ENCODE results near the gene CHI3L2.

CHI3L2 gene

DNA sequence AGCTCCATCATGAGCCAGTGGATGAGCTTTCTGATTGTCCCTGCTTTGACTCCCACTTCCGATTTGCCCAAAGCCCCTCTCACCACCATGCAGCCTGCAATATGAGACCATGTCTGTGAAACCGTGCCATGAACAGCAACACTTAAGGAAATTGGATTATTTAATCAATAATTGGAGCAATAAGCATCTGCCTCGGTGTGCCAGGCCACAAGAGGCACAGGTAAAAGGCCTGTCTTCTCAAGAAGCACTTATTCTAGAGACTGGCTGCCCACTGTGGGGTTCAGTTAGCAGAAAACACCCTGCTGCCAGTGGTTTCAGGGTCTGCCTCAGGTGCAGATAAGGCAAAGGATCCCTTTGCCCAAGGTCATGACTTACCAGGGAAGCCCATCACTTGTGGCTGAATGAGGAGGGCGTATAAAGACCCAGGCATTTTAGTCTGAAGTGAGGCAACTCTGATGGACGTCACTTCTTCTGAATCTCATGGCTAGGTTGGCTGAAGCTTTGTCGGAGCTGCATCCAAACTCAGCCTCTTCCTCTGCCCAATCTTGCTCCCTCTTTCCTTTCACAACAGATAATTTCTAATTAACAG lies 7.1 kb upstream of the CHI3L2 start:
- no peak for DNase-seq (ENCODE audit: low read depth)

DNA sequence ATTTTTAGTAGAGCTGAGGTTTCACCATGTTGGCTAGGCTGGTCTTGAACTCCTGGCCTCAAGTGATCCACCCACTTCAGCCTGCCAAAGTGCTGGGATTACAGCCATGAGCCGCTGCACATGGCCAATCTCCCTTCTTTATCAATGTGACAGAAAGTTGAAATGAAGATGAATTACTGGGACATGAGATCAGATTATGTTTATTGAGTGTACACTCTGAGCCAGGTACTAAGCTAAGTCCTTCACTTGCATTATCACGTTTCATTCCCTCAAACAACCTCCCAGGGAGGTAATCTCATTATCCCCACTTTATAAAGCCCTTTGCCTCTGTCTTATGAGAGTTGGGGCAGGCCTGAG lies 6.3 kb upstream of the CHI3L2 start:
- DNase-seq (ENCODE audit: low read depth), result no peak

DNA sequence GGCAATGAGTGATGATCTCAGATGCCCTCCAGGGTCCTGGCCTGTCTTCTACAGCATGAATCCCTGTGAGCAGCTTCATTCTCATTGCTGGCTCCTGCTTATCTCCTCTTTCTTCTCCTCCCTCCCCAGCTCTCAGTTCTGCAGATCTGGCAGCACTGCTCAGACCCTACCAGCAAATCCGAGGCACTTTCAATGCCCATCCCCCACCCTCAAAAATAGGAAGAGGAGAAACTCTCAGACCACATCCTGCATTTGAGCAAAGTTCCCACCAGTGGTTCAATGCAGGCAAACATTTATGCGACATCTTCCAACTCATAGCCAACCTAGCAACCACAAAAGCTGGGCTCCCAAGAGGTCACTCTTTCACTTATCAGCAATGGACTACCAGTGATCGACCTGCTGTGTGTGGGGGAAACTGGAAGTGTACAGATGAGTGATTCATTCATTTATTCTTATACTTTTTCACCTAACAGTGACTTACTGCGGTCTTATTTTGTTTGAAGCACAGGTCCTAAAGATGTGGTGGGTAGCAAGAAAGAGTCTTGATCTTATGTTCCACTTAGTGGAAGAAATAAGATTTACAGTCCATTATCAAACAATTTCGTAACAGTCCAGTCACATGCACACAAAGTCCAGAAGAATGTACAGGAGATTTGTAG lies 5.8 kb upstream of the CHI3L2 start:
- DNase-seq (ENCODE audit: low read depth), result no peak

DNA sequence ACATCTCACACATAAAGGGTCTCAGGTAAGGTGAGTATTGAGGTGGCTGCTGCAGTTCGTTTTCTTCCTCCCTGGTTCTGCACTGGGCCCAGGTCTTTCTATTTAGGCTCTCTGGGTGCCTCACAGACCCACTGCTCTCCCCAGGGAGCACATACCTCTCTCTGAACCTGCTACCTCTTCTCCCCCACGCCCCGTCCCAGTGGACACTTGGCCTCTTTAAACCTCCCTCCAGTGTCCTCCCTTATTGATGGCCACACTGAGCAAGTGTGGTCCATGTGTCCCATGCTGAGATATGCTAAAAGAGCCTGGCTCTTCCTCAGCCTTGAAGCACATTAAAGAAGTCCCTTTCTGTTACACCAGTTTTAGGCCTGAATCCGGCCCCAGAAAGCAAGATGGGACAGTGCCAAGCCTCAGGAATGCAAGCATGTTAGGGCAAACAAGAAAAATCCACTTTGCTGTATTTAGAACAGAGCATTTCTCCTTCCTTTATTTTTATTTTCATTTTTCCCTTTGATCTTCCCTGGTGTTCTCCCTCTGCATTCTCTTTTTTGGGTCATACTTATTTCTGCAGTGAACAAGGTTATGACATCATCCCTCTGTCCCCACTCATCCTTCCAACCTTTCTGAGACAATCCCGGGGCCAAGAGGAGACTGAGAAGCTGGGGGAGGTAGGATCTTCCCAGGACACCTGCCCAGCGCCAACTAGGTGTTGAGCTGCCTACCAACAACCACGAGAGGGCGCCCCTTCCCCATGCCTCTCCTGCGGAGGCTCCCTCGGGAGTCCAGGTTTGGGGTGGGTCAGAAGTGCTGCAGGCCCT lies 5.0 kb upstream of the CHI3L2 start:
- no peak for DNase-seq (ENCODE audit: low read depth)

DNA sequence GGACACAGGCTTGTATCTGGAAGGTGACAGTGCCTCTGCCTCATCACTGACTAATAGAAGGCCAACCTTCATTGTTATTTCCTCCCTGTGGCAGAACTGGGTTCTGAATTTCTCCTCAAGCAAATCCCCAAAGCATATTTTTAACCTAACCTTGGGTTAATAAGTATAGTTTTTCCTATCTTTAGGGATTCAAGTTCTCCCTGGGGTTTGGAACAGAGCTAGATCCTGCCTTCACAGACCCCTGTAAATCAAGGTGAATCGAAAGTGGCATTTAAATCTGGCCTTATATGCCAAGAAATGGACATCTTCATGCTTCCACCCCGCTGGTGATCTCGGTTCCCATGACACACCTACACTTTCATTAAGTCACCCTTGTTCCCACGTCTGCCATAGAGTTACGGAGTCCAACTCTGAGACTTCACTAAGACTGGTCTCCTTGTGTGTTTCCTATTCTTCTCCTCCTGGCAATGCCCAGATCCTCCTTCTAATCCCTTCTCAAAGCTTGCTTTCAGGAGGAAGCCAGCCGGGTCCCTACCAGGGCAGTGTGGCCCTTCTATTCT lies 4.3 kb upstream of the CHI3L2 start:
- no peak for DNase-seq (ENCODE audit: low read depth)

DNA sequence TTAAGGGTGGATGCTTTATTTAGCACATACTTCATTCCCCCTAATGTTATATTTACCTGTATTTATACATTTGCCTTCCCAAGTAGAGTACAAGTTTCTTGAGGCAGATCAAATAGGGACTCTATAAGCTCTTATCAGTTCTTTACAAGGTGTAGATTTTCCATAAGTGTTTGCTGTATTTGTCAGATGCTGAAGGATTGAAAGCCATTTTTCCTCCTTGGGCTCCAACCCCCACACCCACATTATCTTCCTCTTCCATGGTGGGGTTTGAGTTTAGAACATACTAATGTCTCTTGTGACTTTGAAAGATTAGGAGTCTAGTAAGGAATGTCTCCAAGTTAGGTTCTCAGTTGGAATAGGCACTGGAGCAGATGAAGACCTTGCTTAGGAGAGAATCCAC lies 2.4 kb upstream of the CHI3L2 start:
- no peak for DNase-seq (ENCODE audit: low read depth)

DNA sequence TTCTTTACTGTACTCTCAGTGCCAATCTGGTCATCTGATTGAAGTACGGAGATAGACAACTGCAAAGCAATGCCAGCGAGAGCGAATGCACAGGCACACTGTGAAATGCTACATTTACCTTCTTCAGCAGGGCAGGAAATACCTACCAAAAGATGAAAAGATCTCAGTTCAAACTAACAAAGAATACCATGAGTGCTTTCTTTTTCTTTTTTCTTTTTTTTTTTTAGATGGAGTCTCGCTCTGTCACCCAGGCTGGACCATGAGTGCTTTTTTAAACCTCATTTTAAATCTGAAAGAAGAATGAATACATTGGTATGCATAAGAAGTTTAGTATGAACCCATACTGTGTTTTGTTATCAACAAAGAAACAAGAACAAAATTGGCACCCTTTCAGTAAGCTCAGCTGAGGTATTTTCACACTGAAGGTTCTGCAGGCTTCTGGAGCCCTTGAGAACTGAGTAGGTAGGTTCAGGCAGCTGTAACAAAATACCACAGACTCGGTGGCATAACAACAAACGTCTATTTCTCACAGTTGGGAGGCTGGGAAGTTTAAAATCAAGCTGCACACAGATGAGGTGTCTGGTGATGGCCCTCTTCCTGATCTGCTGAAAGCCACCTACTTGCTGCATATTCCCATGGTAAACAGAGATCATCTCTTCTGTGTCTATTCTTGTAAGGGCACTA lies 1.7 kb upstream of the CHI3L2 start:
- no peak for DNase-seq (ENCODE audit: low read depth)

DNA sequence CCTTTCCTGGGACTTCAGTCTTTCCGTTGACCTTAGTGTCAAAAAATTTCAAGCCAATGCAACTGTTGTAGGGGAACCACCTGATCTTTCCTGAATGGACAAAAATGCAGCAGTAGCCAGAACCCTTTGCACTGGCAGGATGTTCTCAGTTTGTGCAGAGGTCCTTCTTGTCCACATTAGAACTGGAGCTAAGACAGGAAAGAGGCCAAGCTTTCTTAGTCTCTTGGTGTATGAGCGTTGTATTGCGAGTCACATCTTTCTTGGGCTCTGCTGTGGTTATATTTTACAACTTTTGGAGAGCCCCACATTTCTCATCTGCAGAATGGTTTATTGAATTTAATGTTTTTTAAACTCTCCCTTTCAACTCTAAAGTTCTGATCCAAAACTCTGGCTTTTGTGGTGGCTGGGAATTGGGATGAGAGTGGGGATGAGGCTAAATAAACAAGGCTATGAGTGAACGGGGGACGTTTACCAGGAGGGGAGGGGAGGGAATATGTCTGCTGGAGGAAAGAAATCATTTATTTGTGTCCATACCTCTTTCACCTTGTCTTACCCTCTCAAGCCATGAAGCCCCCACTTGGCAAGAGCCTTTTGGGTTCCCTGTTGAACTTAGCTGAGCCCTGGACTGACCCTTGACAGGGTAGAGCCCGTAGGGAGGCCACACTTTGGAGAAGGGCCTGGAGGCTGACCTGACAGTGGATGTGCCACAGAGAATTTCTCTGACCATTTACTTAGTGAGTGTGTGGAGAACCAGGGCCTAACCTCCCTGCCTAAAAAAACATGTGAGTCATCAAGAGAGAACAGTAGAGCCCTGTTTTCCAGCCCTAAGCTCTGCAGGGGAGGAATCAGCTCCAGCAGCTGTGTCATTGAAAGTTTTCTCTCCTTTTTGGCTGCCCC lies 586 bp downstream of the CHI3L2 start:
- no peak for DNase-seq (ENCODE audit: low read depth)

DNA sequence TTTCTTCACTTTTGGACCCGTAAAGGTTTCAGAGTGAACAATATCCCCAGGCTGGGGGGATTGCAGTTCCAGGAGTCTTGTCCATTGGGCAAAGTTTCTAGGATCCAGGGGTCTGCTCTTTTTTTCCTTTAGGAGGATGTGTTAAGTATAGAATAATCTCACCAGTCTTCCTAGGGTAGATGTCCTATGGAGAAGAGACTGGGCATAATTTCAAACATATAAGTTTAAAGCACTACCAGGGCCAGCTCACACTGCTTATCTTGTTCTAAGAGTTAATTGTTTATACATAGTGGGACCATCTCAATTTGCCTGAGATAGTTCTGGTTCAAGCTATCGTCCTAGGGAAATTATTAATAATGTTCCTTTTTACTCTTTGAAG lies 1.2 kb downstream of the CHI3L2 start:
- DNase-seq (ENCODE audit: low read depth), result no peak

DNA sequence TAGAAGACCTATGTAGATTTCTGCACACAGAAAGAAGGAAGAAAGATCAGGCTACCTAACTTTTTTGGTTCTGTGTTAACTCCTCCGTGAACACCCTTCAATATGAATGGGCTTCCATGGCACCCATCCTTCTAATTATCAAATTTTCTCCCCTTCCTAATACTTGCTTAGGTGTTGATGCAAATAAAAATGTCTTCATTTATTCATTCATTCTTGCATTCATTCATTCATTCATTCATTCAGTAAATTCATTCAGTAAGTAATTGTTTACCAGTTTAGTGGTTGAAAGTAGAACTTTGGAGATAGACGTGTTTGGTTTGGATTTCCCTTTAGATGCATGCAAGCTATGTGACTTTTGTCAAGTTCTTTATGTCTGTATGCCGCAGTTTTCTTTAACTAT lies 4.6 kb downstream of the CHI3L2 start:
- DNase-seq (ENCODE audit: low read depth), result no peak

DNA sequence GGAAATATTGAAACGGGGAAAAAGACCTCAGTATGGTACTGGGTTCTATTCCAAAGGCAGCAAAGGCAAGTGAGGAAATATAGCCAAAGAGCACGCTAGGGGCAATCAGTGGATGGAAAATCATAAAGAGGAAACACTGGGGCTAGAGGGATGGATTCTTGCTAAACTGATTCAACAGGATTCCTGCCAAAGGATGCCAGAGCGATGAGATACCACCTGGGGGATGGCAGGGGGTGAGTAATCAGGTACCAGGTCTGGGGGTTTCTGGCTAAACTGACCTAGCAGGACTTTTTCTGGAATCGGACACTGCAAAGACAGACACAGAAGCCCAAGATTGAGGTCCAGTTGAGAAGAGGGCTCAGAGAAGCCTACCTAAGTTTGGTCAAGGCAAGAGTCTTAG lies 6.7 kb downstream of the CHI3L2 start:
- DNase-seq (ENCODE audit: low read depth), result no peak

DNA sequence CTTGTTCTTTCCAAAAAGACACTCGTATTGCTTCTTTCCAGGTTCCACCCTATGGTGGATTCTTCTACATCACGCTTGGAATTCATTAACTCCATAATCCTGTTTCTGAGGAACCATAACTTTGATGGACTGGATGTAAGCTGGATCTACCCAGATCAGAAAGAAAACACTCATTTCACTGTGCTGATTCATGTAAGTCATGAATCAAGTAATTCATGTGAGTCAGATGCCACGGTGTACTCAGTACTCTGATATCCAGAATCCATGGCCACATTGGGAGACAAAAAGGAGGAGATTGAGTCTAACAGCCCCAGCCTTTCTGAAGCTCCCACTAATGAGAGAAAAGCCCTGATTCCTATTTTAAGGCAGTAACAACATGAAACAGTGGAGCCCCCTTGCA lies 7.4 kb downstream of the CHI3L2 start:
- no peak for DNase-seq (ENCODE audit: low read depth)

DNA sequence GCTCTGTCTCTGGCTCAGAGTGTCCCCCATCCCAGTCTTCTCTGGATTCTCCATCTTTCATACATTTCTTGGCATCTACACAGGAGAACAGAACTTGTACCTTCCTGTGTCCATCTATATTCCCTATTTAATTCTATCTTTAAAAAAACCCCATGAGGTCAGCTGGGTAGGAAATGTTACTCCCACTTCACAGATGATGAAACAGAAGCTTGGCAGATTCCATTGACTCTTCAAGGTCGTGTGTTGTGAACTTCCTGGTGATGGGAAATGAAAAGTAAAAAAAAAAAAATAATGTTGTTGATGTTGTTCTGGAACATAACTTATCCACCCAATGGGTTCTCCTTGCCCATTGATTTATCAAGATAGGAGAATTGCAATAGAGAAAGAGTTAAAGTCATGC lies 8.9 kb downstream of the CHI3L2 start:
- no peak for DNase-seq (ENCODE audit: low read depth)

DNA sequence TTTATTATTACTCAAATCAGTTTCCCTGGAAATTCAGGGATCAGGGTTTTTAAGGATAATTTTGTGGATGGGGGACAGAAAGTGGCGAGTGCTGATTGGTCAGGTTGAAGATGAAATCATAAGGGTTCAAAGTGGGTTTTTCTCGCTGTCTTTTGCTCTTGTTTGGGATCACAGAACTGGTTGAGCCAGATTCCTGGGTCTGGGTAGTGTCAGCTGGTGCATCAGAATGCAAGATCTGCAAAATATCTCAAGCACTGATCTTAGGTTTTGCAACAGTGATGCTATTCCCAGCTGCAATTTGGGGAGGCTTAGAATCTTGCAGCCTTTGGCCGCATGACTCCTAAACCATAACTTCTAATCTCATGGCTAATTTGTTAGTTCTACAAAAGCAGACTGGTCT lies 9.3 kb downstream of the CHI3L2 start:
- DNase-seq (ENCODE audit: low read depth), result no peak

DNA sequence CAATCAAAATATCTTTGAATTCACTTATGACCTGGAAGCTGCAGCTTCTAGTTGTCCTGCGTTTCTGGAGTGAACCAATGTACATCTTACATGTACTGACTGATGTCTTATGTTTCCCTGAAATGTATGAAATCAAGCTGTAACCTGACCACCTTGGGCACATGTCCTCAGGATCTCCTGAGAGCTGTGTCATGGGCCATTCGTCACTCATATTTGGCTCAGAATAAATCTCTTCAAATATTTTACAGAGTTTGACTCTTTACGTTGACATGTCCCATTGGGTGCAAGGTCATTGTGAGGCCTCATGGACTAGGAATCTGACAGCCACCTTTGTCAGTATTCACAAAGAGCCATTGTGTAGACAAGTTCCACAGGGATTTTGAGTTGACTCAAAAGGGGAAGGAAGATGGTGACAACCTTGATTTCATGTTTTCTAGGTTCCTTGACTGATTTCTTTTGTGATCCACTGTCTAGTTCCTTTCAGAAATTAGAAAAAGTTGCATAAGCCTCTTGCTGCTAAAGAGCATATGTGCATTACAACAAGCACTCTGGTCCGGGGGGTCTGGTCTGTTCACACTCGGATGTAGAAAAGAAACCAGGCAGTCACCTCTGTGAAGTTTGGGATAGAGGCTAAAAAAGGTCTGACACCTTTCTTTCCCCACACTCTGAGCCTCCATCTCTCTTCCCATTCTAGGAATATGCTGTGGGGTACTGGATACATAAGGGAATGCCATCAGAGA lies 10.7 kb downstream of the CHI3L2 start:
- DNase-seq (ENCODE audit: low read depth), result no peak

DNA sequence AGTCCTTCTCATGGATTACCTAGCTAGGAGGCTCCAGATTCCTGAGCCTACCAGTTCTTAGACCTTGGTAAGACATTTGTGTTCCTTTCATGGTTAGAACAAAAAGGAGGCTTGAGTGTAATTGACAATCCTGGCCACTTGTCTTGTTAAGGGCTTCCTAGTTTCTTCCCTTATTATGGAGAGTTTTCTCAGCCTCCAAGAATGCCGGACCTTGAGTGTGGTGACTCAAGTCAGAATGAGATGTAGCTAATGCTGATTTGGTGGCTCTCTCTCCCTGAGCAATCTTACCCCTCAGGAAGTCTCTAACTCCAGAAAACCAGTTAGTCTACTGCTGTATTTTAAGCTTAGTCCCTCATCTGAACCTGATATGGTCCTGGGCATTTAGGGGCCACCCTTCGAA lies 14.3 kb downstream of the CHI3L2 start:
- DNase-seq (ENCODE audit: low read depth), result no peak

DNA sequence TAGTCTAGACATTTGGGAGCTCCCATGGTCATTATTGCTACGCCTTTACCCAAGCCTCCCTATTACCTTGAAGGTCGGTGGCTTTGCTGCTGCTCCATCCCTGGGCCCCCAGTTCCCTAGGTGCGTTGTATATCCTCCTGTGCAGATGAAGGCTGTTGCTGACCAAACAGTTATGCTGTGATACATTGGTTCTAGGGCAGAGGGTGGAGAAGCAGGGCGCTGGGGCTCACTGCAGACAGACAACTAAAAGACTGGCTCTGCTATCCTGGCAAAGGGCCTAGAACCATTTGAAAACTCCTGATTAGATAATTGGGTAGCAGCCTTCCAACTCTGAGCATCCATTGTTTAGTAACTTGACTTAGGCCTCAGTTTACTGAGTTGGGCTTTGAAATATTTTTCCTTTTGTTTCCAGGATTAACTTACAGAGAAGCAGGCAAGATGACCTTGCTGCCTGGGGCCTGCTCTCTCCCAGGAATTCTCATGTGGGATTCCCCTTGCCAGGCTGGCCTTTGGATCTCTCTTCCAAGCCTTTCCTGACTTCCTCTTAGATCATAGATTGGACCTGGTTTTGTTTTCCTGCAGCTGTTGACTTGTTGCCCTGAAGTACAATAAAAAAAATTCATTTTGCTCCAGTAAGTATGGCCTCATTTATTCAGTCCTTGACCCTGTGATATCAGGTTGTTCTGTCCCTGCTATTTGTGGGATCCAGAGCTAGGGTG lies 15.5 kb downstream of the CHI3L2 start:
- no peak for DNase-seq (ENCODE audit: low read depth)

DNA sequence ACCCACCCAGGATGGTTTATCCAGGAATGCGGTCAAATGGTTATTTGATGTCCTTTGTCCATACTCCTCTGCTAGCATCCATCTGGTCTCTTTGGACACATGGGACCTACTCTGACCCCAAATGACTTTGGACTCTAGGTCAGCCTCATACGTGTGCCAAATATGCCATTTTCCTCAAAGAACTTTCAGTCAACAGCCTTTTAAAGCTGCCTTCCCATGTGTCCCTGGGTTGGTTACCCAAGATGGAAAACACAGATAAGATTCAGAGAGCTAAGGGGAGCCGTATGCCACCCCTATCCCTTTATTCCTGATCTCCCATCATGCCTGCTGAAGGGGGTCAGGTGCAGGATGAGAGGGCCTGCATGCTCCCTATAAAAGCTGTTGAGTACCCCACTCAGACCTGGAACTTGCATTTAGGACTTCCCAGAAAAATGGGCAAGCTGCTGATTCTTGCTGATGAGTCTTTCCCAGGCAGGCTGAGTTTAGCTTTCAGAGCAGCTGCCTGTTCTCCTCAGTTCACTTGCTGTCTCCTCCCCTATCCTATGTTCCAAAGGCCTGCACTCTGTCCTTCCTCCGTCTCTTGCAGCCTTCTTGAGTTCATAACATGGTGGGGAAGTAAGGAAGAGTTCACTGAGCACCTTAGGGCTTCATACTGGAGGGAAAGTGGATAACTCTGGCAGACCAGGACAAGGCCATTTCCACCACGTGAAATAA lies 19.8 kb downstream of the CHI3L2 start:
- no peak for DNase-seq (ENCODE audit: low read depth)

DNA sequence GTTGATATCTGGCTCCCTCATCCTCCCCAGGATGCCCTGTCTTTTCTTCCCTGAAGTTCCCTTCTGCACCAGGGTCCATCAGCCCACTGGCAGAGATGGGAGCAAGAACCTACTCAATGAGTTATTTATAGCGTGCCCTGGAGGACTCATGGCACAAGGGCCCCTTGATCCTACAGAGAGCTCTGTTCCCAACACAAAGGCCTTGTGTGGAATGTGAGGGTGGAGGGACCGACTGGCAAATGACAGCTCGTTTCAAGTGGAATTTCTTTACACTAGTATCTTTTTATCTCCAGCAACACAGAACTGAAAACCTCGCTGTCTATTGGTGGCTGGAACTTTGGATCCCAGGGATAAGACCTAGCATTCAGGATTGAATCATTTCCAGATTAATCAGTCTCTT lies 22.4 kb downstream of the CHI3L2 start:
- DNase-seq (ENCODE audit: low read depth), result no peak

DNA sequence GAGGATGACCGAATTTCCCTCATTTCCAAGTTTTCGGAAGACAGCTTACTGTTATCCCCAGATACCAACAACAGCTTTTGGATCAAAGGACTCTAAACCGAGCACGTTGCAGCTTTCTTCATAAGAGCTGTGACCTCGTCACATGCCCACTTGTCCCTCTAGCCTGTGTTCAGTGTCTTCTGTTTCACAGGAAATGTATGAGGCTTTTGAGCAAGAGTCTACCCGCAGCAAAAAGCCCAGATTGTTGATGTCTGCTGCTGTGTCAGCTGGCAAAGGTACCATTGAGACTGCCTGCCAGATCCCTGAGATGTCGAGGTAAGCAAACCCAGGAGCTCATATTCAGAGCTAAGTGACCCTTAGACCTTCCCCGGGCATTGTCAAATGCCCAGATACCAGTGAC lies 24.1 kb downstream of the CHI3L2 start:
- DNase-seq (ENCODE audit: low read depth), result no peak

Measured in GM04504 (cell line).